Bronchial epithelial cell (primary cell): ENCODE results near the gene BLID. TPM values are rescaled to one million over a fixed set of nuclear protein-coding genes. Genes with fewer than 3 reads are reported as not detected.

Source experiments
- DNase-seq: peaks from one replicate; pipeline ENCODE4 v3.0.0-alpha.2; 2010; ENCODE audit warnings: low read depth
- FAIRE-seq: peaks from 2 replicates; lab custom pipeline; 2011; peaks lifted over from hg19 to GRCh38; lab: Jason Lieb, UNC
- H3K27me3 ChIP-seq: 2 replicates; pipeline ENCODE4 v1.5.1; 2011; ENCODE audit warnings: low read length; ENCODE audit not compliant: control insufficient read depth, insufficient read depth
- H3K36me3 ChIP-seq: 2 replicates; pipeline ENCODE4 v1.5.1; 2011; ENCODE audit warnings: low read length; ENCODE audit not compliant: control insufficient read depth, insufficient read depth
- H3K4me3 ChIP-seq: 2 replicates; pipeline ENCODE4 v1.5.1; 2011; ENCODE audit warnings: mild to moderate bottlenecking, low read depth, low read length, control low read depth
- CTCF ChIP-seq: IDR thresholded peaks from 2 replicates; pipeline ENCODE4 v1.5.1; 2011; ENCODE audit warnings: mild to moderate bottlenecking, moderate library complexity, low read length, control low read depth, inconsistent platforms; ENCODE audit not compliant: insufficient read depth, severe bottlenecking
- total RNA-seq: library from RNA; depleted of rRNA; stranded (reverse); fragments of >200 nt; gene quantifications from 2 replicates; pipeline ENCODE4 v1.2.1, GENCODE V29; 2014

Gene BLID
- total RNA-seq, 1 donor from 2014 or later = not detected

- Histone ChIP-seq H3K36me3 (no peaks in the 10 kb centered on the region), H3K4me3 (no peak overlapping the region), H3K27me3 (no peaks in the 10 kb centered on the region)
- DNase-seq (no peak), FAIRE-seq (no peak)
- TF ChIP-seq CTCF = no peak
These were observed 1.0 kb downstream of the BLID start for GRCh38 chr11:122114976-122115375.

- FAIRE-seq (no peak), DNase-seq (no peak)
- H3K27me3 ChIP-seq = no peaks in the 10 kb centered on the region
- no peak for TF ChIP-seq CTCF
- H3K36me3 ChIP-seq = no peaks in the 10 kb centered on the region
- no peak overlapping the region for H3K4me3 ChIP-seq
These were observed 1.9 kb downstream of the BLID start for GRCh38 chr11:122113836-122114825.

DNA sequence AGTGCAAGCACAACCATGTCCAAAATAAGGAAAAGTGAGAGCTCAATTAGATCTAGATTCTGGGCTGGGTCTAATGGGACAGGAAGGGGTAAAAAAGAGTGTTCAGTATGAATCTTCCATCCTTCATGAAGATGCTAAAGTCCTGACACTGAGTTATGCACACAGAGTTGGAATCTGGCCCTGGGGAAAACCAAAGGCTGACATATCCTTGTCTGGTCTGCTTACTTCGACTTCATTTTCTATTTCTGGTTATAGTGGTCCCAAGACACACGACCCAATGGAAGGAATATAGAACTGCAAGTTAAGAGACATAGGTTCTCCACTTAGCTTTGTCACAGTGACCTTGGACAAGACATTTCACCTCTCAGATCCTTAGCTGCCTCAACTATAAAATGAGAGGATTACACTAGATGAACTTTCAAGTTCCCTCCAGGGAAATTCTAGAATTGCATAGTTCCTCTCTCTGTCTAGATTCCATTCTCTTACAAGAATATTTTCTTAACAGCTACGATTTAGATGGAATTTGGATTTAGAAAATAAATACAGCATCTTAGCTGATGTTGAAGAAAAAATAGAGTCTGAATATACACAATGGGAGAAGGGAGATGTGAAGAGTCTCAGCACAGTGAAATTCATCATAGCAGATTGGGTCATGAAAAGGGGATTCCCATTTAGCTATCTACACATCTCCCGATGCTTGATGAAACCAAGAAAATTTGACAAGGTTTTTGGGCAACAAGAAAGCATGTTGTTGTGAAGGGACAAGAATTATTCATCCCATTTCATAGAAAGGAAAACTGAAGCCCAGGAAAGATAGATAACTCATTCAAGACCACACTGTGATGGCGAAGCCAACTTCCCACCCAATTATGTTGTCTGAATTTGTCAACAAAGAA, 3.3 kb downstream of the BLID start:
- Histone ChIP-seq H3K4me3 (no peak overlapping the region), H3K27me3 (no peaks in the 10 kb centered on the region), H3K36me3 (no peaks in the 10 kb centered on the region)
- DNase-seq (no peak), FAIRE-seq (no peak)
- no peak for TF ChIP-seq CTCF

DNA sequence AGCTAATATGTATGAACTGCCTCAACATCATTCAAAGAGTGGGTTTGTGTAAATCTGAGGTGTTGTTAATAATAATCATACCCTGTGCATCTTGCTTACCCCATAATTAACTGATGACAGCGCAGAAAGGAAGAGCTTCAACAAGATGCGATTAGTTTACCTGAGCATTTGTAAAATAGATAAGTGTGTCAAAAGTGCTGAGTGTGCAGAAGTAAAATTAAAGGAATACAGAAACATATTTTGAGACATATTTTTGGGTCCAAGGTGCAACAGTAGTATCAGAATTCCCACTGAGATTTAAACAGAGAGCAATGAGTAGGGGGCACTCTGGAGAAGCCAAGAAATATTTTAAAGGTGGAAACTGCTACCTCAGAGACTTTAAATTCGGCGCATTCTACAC, 6.1 kb downstream of the BLID start:
- Histone ChIP-seq H3K36me3 (no peaks in the 10 kb centered on the region), H3K27me3 (no peaks in the 10 kb centered on the region), H3K4me3 (no peak overlapping the region)
- TF ChIP-seq CTCF = no peak
- FAIRE-seq (no peak), DNase-seq (no peak)

DNA sequence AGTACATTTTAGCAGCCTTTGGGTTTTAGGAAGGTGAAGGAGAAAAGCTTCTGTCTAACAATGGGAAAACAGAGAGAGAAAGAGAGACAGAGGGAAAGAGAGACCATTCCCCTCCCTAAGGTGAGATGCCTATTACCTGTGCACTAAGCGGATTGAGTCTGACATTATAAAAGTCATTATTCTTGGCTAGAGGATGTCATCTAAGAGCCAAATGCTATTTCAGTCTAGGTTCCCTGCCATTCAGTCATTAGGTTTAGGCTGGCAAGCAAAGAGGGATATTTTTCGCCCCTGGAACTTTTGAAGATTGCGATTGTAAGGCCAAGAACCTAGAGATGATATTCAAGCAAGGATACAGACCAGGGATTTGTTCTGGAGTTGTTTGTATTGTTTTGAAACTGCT, 7.2 kb downstream of the BLID start:
- no peaks in the 10 kb centered on the region for H3K36me3 ChIP-seq
- FAIRE-seq (no peak), DNase-seq (no peak)
- H3K4me3 ChIP-seq = no peak overlapping the region
- H3K27me3 ChIP-seq = no peaks in the 10 kb centered on the region
- no peak for TF ChIP-seq CTCF
